OCI-LY3 (cell line): Measurements from ENCODE around the gene ERP27.

Source experiments
- CTCF ChIP-seq: fragments of 200-600, 300-600 bp; sonication (generic); IDR thresholded peaks from 2 replicates; pipeline ENCODE4 v1.5.1; 2014; ENCODE audit warnings: antibody characterized with exemption, low read length, low read depth
- EZH2phosphoT487 ChIP-seq: fragments of 200-600 bp; shearing (Covaris generic); IDR thresholded peaks from 2 replicates; pipeline ENCODE4 v1.6.1; 2018; ENCODE audit warnings: antibody characterized with exemption, mixed run types, low read depth

DNA sequence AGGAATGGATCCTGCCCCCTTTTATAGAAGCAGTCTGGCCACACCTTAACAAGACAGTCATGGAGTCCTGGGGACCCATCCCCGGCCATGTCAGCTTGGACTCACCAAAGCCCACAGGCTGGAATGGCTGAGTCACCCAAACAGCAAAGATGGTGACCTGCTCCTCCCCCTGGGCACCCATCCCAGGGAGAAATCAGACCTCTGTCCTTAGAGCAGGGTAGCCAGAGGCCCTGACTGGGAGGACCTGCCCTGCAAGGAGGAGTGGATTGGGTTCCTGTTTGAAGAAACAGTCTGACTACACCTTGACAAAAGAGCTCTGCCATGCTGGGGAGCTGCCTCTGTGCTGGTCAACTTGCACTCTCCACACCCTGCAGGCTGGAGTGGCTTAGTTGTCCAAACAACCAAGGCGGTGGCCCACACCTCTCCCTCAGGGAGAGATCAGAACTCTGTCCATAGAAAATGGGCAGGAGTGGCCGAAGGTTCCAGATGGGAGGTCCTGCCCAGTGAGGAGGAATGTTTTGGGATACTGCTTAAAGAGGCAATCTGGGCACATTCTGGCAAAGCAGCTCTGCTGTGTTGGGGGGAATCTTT is 69.3 kb downstream of the ERP27 start:
- TF ChIP-seq CTCF: no peak
- TF ChIP-seq EZH2phosphoT487: no peak
